ENCODE data around the gene CFAP73.

The CFAP73 gene

GRCh38 chr12:113142886-113143332 lies 6.6 kb upstream of the CFAP73 start:
- no peak for FAIRE-seq

- no peak for FAIRE-seq
These were observed 5.6 kb upstream of the CFAP73 start for GRCh38 chr12:113143959-113144358.

- FAIRE-seq = no peak
These were observed 4.7 kb upstream of the CFAP73 start for GRCh38 chr12:113144806-113145205.

- no peak for FAIRE-seq
These were observed 3.6 kb upstream of the CFAP73 start for GRCh38 chr12:113145720-113146551.

GRCh38 chr12:113146999-113147398 lies 2.5 kb upstream of the CFAP73 start:
- no peak for FAIRE-seq

- no peak for FAIRE-seq
These were observed 2.1 kb downstream of the CFAP73 start for GRCh38 chr12:113151655-113152054.

GRCh38 chr12:113152196-113152834 lies 2.8 kb downstream of the CFAP73 start:
- FAIRE-seq = no peak

- FAIRE-seq = no peak
These were observed 3.6 kb downstream of the CFAP73 start for GRCh38 chr12:113152835-113153814.

- no peak for FAIRE-seq
These were observed 4.9 kb downstream of the CFAP73 start for GRCh38 chr12:113154351-113154973.

- FAIRE-seq = no peak
These were observed 5.5 kb downstream of the CFAP73 start for GRCh38 chr12:113155060-113155459.

- FAIRE-seq = no peak
These were observed 6.1 kb downstream of the CFAP73 start for GRCh38 chr12:113155646-113156045.

- no peak for FAIRE-seq
These were observed 7.8 kb downstream of the CFAP73 start for GRCh38 chr12:113157218-113157859.

- FAIRE-seq = no peak
These were observed 9.1 kb downstream of the CFAP73 start for GRCh38 chr12:113158439-113159203.

GRCh38 chr12:113159937-113160336 lies 10.4 kb downstream of the CFAP73 start:
- no peak for FAIRE-seq

- no peak for FAIRE-seq
These were observed 12.0 kb downstream of the CFAP73 start for GRCh38 chr12:113161415-113162016.

- no peak for FAIRE-seq
These were observed 12.8 kb downstream of the CFAP73 start for GRCh38 chr12:113162102-113163029.

GRCh38 chr12:113163030-113163360 lies 13.5 kb downstream of the CFAP73 start:
- FAIRE-seq = no peak

- FAIRE-seq = no peak
These were observed 14.5 kb downstream of the CFAP73 start for GRCh38 chr12:113164014-113164413.

- FAIRE-seq = no peak
These were observed 16.3 kb downstream of the CFAP73 start for GRCh38 chr12:113165521-113166450.
